WTC11 (cell line): ENCODE data around the gene ZXDC. TPM values are rescaled to one million over a fixed set of nuclear protein-coding genes. Genes with fewer than 3 reads are reported as not detected.

Experiments used
- ATAC-seq: fragments of 200-7000 bp; cut with Tn5 transposase; 2 replicates; pipeline ENCODE4 v1.10.0; 2021; ENCODE audit warnings: mild to moderate bottlenecking, moderate library complexity
- CTCF ChIA-PET: fragments of 300-600 bp; sonication (Branson Sonifier 250); formaldehyde crosslinking; loops from one replicate; lab custom pipeline; 2021; ENCODE audit warnings: antibody characterized with exemption; lab: Charles Lee
- POLR2A ChIA-PET: fragments of 350-600 bp; sonication (Branson Sonifier 250); formaldehyde crosslinking; loops from one replicate; lab custom pipeline; 2021; ENCODE audit warnings: antibody characterized with exemption; lab: Charles Lee
- DNase-seq: peaks from one replicate; pipeline ENCODE4 v3.0.0; 2021; ENCODE audit warnings: low spot score
- H3K27ac Mint-ChIP-seq: 2 replicates; pipeline ENCODE4 v1.8.0; 2021; ENCODE audit warnings: mixed read lengths
- H3K27me3 Mint-ChIP-seq: 2 replicates; pipeline ENCODE4 v1.8.0; 2021; ENCODE audit warnings: low read depth, mild to moderate bottlenecking, moderate library complexity, mixed read lengths
- H3K36me3 Mint-ChIP-seq: 2 replicates; pipeline ENCODE4 v1.8.0; 2021; ENCODE audit warnings: mixed read lengths
- H3K4me1 Mint-ChIP-seq: 2 replicates; pipeline ENCODE4 v1.8.0; 2022; ENCODE audit warnings: mixed read lengths
- H3K4me3 Mint-ChIP-seq: 2 replicates; pipeline ENCODE4 v1.8.0; 2021; ENCODE audit warnings: mild to moderate bottlenecking, moderate library complexity, mixed read lengths
- H3K9me3 Mint-ChIP-seq: 2 replicates; pipeline ENCODE4 v1.8.0; 2021; ENCODE audit warnings: mixed read lengths
- CREM ChIP-seq: sonication (generic); formaldehyde crosslinking; IDR thresholded peaks from 2 replicates; pipeline ENCODE4 v1.8.1; 2022; ENCODE audit warnings: mild to moderate bottlenecking, missing genetic modification reagents, moderate library complexity
- EMX1 ChIP-seq: fragments of 250-450 bp; sonication (Bioruptor Pico); IDR thresholded peaks from 2 replicates; pipeline ENCODE4 v1.8.0; 2021; ENCODE audit warnings: mild to moderate bottlenecking
- HMGA2 ChIP-seq: fragments of 250-450 bp; sonication (Bioruptor Pico); IDR thresholded peaks from 2 replicates; pipeline ENCODE4 v1.4.0; 2021; ENCODE audit warnings: mild to moderate bottlenecking, moderate library complexity
- IRF2 ChIP-seq: sonication (generic); formaldehyde crosslinking; IDR thresholded peaks from 2 replicates; pipeline ENCODE4 v1.8.0; 2022; ENCODE audit warnings: low read depth, missing genetic modification reagents, borderline replicate concordance
- PRRX2 ChIP-seq: fragments of 250-450 bp; sonication (Bioruptor Pico); IDR thresholded peaks from 2 replicates; pipeline ENCODE4 v1.8.0; 2021; ENCODE audit warnings: mild to moderate bottlenecking
- SOX15 ChIP-seq: fragments of 250-450 bp; sonication (Bioruptor Pico); IDR thresholded peaks from 2 replicates; pipeline ENCODE4 v1.9.0; 2021; ENCODE audit warnings: mild to moderate bottlenecking
- TCF7 ChIP-seq: sonication (generic); formaldehyde crosslinking; IDR thresholded peaks from 2 replicates; pipeline ENCODE4 v1.8.0; 2022; ENCODE audit warnings: mild to moderate bottlenecking, low read depth, missing genetic modification reagents, moderate library complexity
- ZNF232 ChIP-seq: sonication (generic); formaldehyde crosslinking; IDR thresholded peaks from 2 replicates; pipeline ENCODE4 v1.8.0; 2022; ENCODE audit warnings: mild to moderate bottlenecking, missing genetic modification reagents
- ZNF396 ChIP-seq: fragments of 250-450 bp; sonication (Bioruptor Pico); IDR thresholded peaks from 2 replicates; pipeline ENCODE4 v1.8.0; 2021; ENCODE audit warnings: mild to moderate bottlenecking, moderate library complexity, borderline replicate concordance
- ZNF416 ChIP-seq: fragments of 250-450 bp; sonication (Bioruptor Pico); IDR thresholded peaks from 2 replicates; pipeline ENCODE4 v1.9.0; 2021; ENCODE audit warnings: mild to moderate bottlenecking, inconsistent platforms
- total RNA-seq: library from RNA; stranded (reverse); gene quantifications from 3 replicates; pipeline ENCODE4 v1.2.3, GENCODE V29; 2021
- TF ChIP-seq, protein P1 (sequence below): sonication (generic); formaldehyde crosslinking; IDR thresholded peaks from 2 replicates; pipeline ENCODE4 v1.8.1; 2023; ENCODE audit warnings: mild to moderate bottlenecking, missing genetic modification reagents
- TF ChIP-seq, protein P2 (sequence below): fragments of 250-450 bp; sonication (Bioruptor Pico); IDR thresholded peaks from 2 replicates; pipeline ENCODE4 v1.8.0; 2021; ENCODE audit warnings: mild to moderate bottlenecking
- TF ChIP-seq, protein P3 (sequence below): fragments of 200-600 bp; IDR thresholded peaks from 2 replicates; pipeline ENCODE4 v1.8.0; 2022; ENCODE audit warnings: antibody characterized with exemption
- TF ChIP-seq, protein P4 (sequence below): fragments of 250-450 bp; sonication (Bioruptor Pico); conservative IDR thresholded peaks from 2 replicates; pipeline ENCODE4 v1.9.0; 2021; ENCODE audit warnings: mild to moderate bottlenecking
- TF ChIP-seq, protein P5 (sequence below): sonication (generic); formaldehyde crosslinking; IDR thresholded peaks from 2 replicates; pipeline ENCODE4 v1.8.0; 2022; ENCODE audit warnings: mild to moderate bottlenecking, missing genetic modification reagents
- TF ChIP-seq, protein P6 (sequence below): sonication (generic); formaldehyde crosslinking; IDR thresholded peaks from 2 replicates; pipeline ENCODE4 v1.8.1; 2022; ENCODE audit warnings: mild to moderate bottlenecking, missing genetic modification reagents, moderate library complexity, borderline replicate concordance

Gene ZXDC
- total RNA-seq, 1 experiment from 2014 or later, result 34.7 TPM

DNA sequence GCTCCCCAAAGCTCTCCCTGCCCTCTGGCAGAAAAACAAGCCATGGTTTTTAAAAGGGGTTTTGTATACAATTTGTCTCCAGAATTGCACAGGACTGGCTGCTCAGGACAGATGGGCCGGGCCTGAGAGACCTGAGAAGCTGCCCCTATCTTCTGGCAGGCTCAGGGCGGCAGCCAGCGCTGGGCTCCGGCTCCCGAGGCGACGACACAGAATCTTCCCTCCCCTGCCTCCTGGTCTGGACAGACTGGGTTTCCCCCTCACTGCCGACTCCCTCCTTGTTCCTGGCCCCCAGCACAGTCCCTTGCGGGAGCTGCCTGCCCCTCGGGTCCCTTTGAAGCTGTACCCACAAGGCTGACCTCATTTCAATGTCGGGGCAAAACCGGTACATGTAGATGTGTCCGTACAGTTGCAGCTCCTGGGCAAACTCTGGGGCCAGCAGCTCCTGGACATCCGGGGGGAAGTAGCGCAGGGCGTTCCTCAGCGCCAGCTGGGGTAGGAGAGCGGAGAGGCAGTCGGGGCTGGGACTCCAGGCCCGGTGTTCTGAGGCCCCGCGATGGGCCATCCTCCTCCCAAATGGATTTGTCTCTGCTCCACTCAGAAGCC lies 34.7 kb upstream of the ZXDC start:
- Mint-ChIP-seq H3K4me1 (no peaks in the 10 kb centered on the region), H3K9me3 (no peaks in the 10 kb centered on the region), H3K27me3 (no peaks in the 10 kb centered on the region), H3K4me3 (no peak overlapping the region), H3K27ac (no peak overlapping the region), H3K36me3 (no peaks in the 10 kb centered on the region)
- no peak for TF ChIP-seq ZNF396 (CRISPR knock-in tag)
- TF ChIP-seq, protein P1, sequence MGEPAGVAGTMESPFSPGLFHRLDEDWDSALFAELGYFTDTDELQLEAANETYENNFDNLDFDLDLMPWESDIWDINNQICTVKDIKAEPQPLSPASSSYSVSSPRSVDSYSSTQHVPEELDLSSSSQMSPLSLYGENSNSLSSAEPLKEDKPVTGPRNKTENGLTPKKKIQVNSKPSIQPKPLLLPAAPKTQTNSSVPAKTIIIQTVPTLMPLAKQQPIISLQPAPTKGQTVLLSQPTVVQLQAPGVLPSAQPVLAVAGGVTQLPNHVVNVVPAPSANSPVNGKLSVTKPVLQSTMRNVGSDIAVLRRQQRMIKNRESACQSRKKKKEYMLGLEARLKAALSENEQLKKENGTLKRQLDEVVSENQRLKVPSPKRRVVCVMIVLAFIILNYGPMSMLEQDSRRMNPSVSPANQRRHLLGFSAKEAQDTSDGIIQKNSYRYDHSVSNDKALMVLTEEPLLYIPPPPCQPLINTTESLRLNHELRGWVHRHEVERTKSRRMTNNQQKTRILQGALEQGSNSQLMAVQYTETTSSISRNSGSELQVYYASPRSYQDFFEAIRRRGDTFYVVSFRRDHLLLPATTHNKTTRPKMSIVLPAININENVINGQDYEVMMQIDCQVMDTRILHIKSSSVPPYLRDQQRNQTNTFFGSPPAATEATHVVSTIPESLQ (CRISPR knock-in tag), result no peak
- CTCF ChIA-PET, result interaction anchor here (0.7 to 1.4 kb wide), 6 partner anchors 13 to 377 kb away, joined by 3 to 8 read pairs (median 5); partner anchors contain the start of gene CHST13
- ATAC-seq, result no peak
- POLR2A ChIA-PET, result interaction anchor here (0.6 kb wide), 1 partner anchor 115 kb away, joined by 3 read pairs; no protein-coding TSS in a partner anchor
- DNase-seq, result no peak

DNA sequence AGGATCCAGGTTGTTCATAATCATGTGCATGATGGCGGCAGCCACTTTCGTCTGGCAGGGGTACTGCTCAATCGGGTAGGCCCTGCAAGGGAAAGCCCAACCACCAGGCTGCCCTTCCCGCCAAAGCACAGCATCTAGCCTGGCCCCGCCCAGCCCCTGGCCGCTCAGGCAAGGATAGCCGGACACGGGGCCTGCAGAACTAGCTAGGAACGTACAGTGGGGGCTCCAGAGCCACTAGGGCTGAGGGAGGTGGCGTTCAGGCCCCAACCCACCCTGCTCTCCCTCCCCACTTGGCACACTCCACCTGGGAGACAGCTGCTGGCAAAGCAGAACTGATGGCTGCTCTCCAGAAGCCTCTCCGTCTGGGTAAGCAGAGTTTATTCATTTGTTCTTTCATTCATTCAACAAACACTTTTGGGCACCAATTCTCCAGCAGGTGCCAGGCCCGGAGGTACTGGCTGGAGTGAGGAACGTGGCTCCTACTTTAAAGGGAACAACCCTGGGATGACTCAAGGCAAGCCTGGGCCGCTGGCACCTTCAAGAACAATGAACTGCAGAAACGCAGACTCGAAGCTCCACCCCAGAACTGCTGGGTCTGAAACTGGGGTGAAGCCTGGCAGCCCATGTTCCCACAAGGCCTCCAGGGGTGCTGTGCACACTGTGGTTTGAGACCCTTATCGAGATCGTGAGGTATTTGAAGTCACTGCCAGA lies 34.1 kb upstream of the ZXDC start:
- TF ChIP-seq PRRX2 (CRISPR knock-in tag), result no peak
- TF ChIP-seq, protein P2, sequence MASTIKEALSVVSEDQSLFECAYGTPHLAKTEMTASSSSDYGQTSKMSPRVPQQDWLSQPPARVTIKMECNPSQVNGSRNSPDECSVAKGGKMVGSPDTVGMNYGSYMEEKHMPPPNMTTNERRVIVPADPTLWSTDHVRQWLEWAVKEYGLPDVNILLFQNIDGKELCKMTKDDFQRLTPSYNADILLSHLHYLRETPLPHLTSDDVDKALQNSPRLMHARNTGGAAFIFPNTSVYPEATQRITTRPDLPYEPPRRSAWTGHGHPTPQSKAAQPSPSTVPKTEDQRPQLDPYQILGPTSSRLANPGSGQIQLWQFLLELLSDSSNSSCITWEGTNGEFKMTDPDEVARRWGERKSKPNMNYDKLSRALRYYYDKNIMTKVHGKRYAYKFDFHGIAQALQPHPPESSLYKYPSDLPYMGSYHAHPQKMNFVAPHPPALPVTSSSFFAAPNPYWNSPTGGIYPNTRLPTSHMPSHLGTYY (CRISPR knock-in tag), result no peak
- no peak for TF ChIP-seq SOX15 (CRISPR knock-in tag)
- peak; percentile 49 for ATAC-seq
- ChIA-PET CTCF (interaction anchor here (0.7 to 1.4 kb wide), 5 partner anchors 12 to 377 kb away, joined by 3 to 8 read pairs (median 5); partner anchors contain the start of gene CHST13), POLR2A (no interaction called here)
- H3K36me3 Mint-ChIP-seq, result no peaks in the 10 kb centered on the region
- DNase-seq, result no peak
- no peak overlapping the region for H3K4me3 Mint-ChIP-seq
- no peaks in the 10 kb centered on the region for H3K9me3 Mint-ChIP-seq
- no peaks in the 10 kb centered on the region for H3K27me3 Mint-ChIP-seq
- H3K27ac Mint-ChIP-seq, result no peak overlapping the region
- H3K4me1 Mint-ChIP-seq, result peaks cover 2% of the 10 kb centered on the region; the same call in 1 of the 2 replicates

DNA sequence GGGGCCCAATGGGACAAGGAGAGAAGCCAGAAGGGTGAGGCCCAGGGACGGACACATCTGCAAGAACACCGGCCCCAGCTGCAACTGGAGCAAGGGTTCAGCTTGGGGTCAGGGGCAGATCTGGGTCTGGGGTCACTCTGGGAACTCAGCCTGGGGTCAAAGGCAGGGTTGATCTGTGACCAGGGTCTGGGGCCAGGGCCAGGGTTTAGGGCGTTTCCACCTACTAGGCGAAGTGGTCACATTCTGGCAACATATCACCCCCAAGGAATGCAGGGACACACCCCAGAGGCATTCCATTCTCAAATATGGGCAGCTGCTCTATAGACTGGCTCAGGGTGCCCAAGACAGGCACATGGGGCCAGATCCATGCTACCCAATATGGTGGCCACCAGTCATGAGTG lies 32.9 kb upstream of the ZXDC start:
- Mint-ChIP-seq H3K4me1 (peaks cover 4% of the 10 kb centered on the region; the same call in 1 of the 2 replicates), H3K27me3 (no peaks in the 10 kb centered on the region), H3K27ac (no peak overlapping the region), H3K36me3 (no peaks in the 10 kb centered on the region), H3K9me3 (no peaks in the 10 kb centered on the region), H3K4me3 (no peak overlapping the region)
- no peak for ATAC-seq
- TF ChIP-seq, protein P3, sequence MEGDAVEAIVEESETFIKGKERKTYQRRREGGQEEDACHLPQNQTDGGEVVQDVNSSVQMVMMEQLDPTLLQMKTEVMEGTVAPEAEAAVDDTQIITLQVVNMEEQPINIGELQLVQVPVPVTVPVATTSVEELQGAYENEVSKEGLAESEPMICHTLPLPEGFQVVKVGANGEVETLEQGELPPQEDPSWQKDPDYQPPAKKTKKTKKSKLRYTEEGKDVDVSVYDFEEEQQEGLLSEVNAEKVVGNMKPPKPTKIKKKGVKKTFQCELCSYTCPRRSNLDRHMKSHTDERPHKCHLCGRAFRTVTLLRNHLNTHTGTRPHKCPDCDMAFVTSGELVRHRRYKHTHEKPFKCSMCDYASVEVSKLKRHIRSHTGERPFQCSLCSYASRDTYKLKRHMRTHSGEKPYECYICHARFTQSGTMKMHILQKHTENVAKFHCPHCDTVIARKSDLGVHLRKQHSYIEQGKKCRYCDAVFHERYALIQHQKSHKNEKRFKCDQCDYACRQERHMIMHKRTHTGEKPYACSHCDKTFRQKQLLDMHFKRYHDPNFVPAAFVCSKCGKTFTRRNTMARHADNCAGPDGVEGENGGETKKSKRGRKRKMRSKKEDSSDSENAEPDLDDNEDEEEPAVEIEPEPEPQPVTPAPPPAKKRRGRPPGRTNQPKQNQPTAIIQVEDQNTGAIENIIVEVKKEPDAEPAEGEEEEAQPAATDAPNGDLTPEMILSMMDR, result no peak
- no peak for TF ChIP-seq ZNF416 (CRISPR knock-in tag)
- TF ChIP-seq CREM, result no peak
- CTCF ChIA-PET, result no interaction called here
- POLR2A ChIA-PET, result no interaction called here
- DNase-seq, result no peak

DNA sequence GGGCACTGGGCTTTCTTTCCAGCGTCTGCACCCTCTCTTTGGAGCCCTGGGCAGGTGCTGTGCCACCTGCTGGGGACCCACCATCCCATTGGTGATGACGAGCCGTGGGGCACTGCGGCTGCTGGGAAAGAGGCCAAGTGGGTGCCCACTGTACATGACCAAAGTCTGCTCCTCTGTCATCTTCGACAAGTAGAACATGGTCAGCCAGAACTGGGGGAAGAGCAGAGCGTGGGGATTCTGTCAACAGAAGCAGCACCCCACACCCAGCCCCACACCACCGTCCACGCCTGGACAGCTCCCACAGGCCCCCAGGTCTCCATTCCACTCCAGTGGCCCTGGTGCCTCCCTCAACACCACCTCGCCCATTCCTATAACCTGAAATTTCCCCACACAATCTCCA lies 32.2 kb upstream of the ZXDC start:
- DNase-seq, result no peak
- H3K36me3 Mint-ChIP-seq, result no peaks in the 10 kb centered on the region
- H3K4me1 Mint-ChIP-seq, result peaks cover 4% of the 10 kb centered on the region; the same call in 1 of the 2 replicates
- ChIA-PET POLR2A (no interaction called here), CTCF (no interaction called here)
- H3K27ac Mint-ChIP-seq, result no peak overlapping the region
- H3K4me3 Mint-ChIP-seq, result no peak overlapping the region
- no peaks in the 10 kb centered on the region for H3K9me3 Mint-ChIP-seq
- H3K27me3 Mint-ChIP-seq, result no peaks in the 10 kb centered on the region
- no peak for TF ChIP-seq HMGA2 (CRISPR knock-in tag)
- TF ChIP-seq, protein P4, sequence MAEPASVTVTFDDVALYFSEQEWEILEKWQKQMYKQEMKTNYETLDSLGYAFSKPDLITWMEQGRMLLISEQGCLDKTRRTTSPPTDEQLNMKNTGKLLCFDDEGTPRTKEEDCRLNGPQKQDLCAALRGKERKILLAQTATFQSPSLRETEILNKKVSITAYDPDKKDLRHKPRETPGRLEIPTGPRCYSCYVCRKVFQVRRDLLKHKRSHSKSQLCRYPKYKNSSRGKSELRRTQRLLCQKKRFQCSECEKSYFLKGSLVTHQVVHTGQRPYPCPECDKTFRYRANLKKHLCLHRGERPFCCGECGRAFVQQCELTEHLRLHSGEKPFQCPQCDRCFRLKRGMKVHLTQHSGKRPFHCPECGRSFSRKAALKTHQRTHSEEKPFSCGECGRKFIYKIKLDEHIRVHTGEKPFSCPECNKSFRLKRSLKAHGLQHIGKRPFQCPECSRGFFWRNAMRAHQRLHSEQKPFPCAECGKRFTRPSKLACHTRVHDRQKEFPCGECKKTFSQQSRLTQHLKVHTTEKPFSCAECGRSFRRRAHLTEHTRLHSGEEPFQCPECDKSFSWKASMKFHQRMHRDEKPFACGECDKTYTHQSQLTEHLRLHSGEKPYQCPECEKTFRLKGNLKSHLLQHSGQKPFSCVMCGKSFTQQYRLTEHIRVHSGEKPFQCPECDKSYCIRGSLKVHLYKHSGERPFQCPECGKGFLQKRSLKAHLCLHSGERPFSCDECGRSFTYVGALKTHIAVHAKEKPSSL (CRISPR knock-in tag), result no peak
- no peak for TF ChIP-seq TCF7 (CRISPR knock-in tag)
- no peak for TF ChIP-seq SOX15 (CRISPR knock-in tag)
- TF ChIP-seq, protein P5, sequence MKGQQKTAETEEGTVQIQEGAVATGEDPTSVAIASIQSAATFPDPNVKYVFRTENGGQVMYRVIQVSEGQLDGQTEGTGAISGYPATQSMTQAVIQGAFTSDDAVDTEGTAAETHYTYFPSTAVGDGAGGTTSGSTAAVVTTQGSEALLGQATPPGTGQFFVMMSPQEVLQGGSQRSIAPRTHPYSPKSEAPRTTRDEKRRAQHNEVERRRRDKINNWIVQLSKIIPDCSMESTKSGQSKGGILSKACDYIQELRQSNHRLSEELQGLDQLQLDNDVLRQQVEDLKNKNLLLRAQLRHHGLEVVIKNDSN (CRISPR knock-in tag), result no peak
- TF ChIP-seq, protein P6, sequence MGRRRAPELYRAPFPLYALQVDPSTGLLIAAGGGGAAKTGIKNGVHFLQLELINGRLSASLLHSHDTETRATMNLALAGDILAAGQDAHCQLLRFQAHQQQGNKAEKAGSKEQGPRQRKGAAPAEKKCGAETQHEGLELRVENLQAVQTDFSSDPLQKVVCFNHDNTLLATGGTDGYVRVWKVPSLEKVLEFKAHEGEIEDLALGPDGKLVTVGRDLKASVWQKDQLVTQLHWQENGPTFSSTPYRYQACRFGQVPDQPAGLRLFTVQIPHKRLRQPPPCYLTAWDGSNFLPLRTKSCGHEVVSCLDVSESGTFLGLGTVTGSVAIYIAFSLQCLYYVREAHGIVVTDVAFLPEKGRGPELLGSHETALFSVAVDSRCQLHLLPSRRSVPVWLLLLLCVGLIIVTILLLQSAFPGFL (CRISPR knock-in tag), result no peak
- no peak for TF ChIP-seq IRF2 (CRISPR knock-in tag)
- TF ChIP-seq EMX1 (CRISPR knock-in tag), result no peak
- no peak for TF ChIP-seq ZNF396 (CRISPR knock-in tag)
- TF ChIP-seq ZNF232 (CRISPR knock-in tag), result no peak
- no peak for ATAC-seq
